HepG2 (cell line): ENCODE data around the gene RGS19. TPM values are rescaled to one million over a fixed set of nuclear protein-coding genes. Genes with fewer than 3 reads are reported as not detected.

Source experiments
- ATAC-seq: fragments of 200-7000 bp; cut with Tn5 transposase; 3 replicates; pipeline ENCODE4 v1.9.1; 2020; ENCODE audit warnings: mild to moderate bottlenecking, moderate library complexity
- BruUV-seq: library from RNA; stranded (reverse); fragments of 400-500 nt; replicated peaks from 2 replicates; lab custom pipeline; 2021; lab: Mats Ljungman, UMichigan
- CTCF ChIA-PET: fragments of 300-600 bp; formaldehyde crosslinking; extraction: SDS; loops from one replicate; lab custom pipeline; 2021; ENCODE audit warnings: low total read pairs, inconsistent platforms, low intra/inter-chr PET ratio; lab: Yijun Ruan, JAX
- POLR2A ChIA-PET: fragments of 350-600 bp; sonication (Branson Sonifier 250); formaldehyde crosslinking; loops from one replicate; lab custom pipeline; 2020; ENCODE audit warnings: antibody characterized with exemption, inconsistent platforms; lab: Yijun Ruan, JAX
- DNase-seq: peaks from one replicate; pipeline ENCODE4 v3.0.0-alpha.2; 2015; ENCODE audit warnings: low spot score
- FAIRE-seq: peaks from 3 replicates; lab custom pipeline; 2011; peaks lifted over from hg19 to GRCh38; lab: Jason Lieb, UNC
- H2AFZ ChIP-seq: one replicate; pipeline ENCODE4 v1.6.1; 2011; ENCODE audit warnings: low read length, inconsistent platforms
- H3K27ac ChIP-seq: fragments of 300-600 bp; 3 replicates; pipeline ENCODE4 v1.8.0; 2011; ENCODE audit warnings: mixed run types, mild to moderate bottlenecking, mixed read lengths, low read length, inconsistent platforms; ENCODE audit not compliant: insufficient read depth; ENCODE audit errors: extremely low read length
- H3K27me3 ChIP-seq, 2 experiments: fragments of 200-600 bp in 1 of 2; 2 replicates in 1 of 2; 3 replicates in 1 of 2; pipeline versions ENCODE4 v1.6.0 to v1.8.0; 2011; ENCODE audit warnings: low read length in 2 of 2, mild to moderate bottlenecking in 2 of 2, moderate library complexity in 2 of 2, inconsistent platforms in 1 of 2; ENCODE audit not compliant: insufficient read depth in 2 of 2, control insufficient read depth in 1 of 2
- H3K36me3 ChIP-seq, 2 experiments: fragments of 200-600 bp in 1 of 2; replicated peaks in 1 of 2; 2 replicates in 1 of 2; 3 replicates in 1 of 2; pipeline versions ENCODE4 v1.5.1 to v1.8.0; 2011; ENCODE audit warnings: low read length in 2 of 2, inconsistent platforms in 1 of 2; ENCODE audit not compliant: insufficient read depth in 2 of 2, control insufficient read depth in 1 of 2
- H3K4me1 ChIP-seq: 2 replicates; pipeline ENCODE4 v1.5.1; 2012; ENCODE audit warnings: low read length, inconsistent platforms; ENCODE audit not compliant: insufficient read depth
- H3K4me2 ChIP-seq: 2 replicates; pipeline ENCODE4 v1.6.0; 2011; ENCODE audit warnings: low read depth, low read length, inconsistent platforms
- H3K4me3 ChIP-seq, 3 experiments: fragments of 200-600 bp in 1 of 3; sonication (generic), shearing (Covaris generic) in 1 of 3; replicated peaks in 1 of 3; 2 replicates each; pipeline ENCODE4 v1.5.1; 2011 to 2016; ENCODE audit warnings: low read length in 3 of 3, inconsistent platforms in 2 of 3, low read depth in 2 of 3, mild to moderate bottlenecking in 2 of 3, control low read depth in 1 of 3, mixed read lengths in 1 of 3; ENCODE audit not compliant: insufficient read depth in 1 of 3
- H3K79me2 ChIP-seq: one replicate; pipeline ENCODE4 v1.6.1; 2011; ENCODE audit warnings: low read length, inconsistent platforms; ENCODE audit not compliant: insufficient read depth
- H3K9ac ChIP-seq: 2 replicates; pipeline ENCODE4 v1.6.0; 2011; ENCODE audit warnings: mild to moderate bottlenecking, low read depth, low read length, inconsistent platforms; ENCODE audit not compliant: insufficient read depth
- H3K9me3 ChIP-seq: 2 replicates; pipeline ENCODE4 v1.5.1; 2012; ENCODE audit warnings: mild to moderate bottlenecking, low read length
- H4K20me1 ChIP-seq: 2 replicates; pipeline ENCODE4 v1.6.0; 2011; ENCODE audit warnings: inconsistent platforms, mild to moderate bottlenecking, low read length, moderate library complexity; ENCODE audit not compliant: insufficient read depth
- HDAC6 ChIP-seq: fragments of 200-600 bp; sonication (generic); IDR thresholded peaks from 2 replicates; pipeline ENCODE4 v1.7.0; 2017; ENCODE audit warnings: mild to moderate bottlenecking, antibody characterized with exemption, low read length, low read depth
- KIAA2018 ChIP-seq: sonication (generic); formaldehyde crosslinking; IDR thresholded peaks from 2 replicates; pipeline ENCODE4 v1.5.0; 2020; ENCODE audit warnings: mild to moderate bottlenecking, missing genetic modification reagents, borderline replicate concordance
- TCF7L2 ChIP-seq: IDR thresholded peaks from 2 replicates; pipeline ENCODE4 v1.6.1; 2011; ENCODE audit warnings: mild to moderate bottlenecking, low read depth, low read length, moderate library complexity
- ZNF331 ChIP-seq: sonication (generic); formaldehyde crosslinking; IDR thresholded peaks from 2 replicates; pipeline ENCODE4 v1.4.0; 2020; ENCODE audit warnings: missing genetic modification reagents
- WGBS: methylation state at CpG from one replicate; pipeline ENCODE4 v1.1.6; 2017; ENCODE audit warnings: low lambda C conversion rate; 5-methylcytosine and 5-hydroxymethylcytosine counted together
- in situ Hi-C: cut with HindIII; loops from 2 replicates; pipeline ENCODE4 v1.10.0; 2017; ENCODE audit warnings: low pct_unique_long_range_greater_than_20kb; ENCODE audit not compliant: extremely low pct_ligation_motif_present
- intact Hi-C: fragments of 100-400 bp; cut with micrococcal nuclease; formaldehyde crosslinking; loops from one replicate; pipeline ENCODE4 v1.10.0; 2022; ENCODE audit not compliant: unreplicated experiment
- polyA plus RNA-seq, 8 experiments: library from polyadenylated mRNA; depleted of rRNA in 3 of 8; stranded (reverse) in 7 of 8; unstranded in 1 of 8; fragments of >200 nt; fragmentation: Illumina TruSeq in 4 of 8; extraction: Trizol in 4 of 8; gene quantifications; 2 replicates each; pipeline versions ENCODE4 v1.2.1 to v1.2.3, GENCODE V29; 2011 to 2016; ENCODE audit warnings: low read depth in 4 of 8, missing spikeins in 1 of 8, mixed read lengths in 1 of 8; ENCODE audit not compliant: insufficient read depth in 1 of 8
- total RNA-seq, 5 experiments: library from RNA; depleted of rRNA; stranded (reverse); fragments of >200 nt; fragmentation: Illumina TruSeq; extraction: Trizol; gene quantifications; 2 replicates each; pipeline ENCODE4 v1.2.3, GENCODE V29; 2016; ENCODE audit warnings: low read depth in 1 of 5

RGS19 gene
- total and polyA plus RNA-seq, 2 of the 13 experiments (the other 11 are each of a cell fraction or from before 2014, with no cell fraction given) = 10.7 to 11.9 TPM

GRCh38 chr20:64091770-64092169 is 12.5 kb upstream of the RGS19 start:
- intact Hi-C loops = no loop called here
- in situ Hi-C loops = no loop called here
- ChIA-PET POLR2A (interaction anchor here (1.2 kb wide), 1 partner anchor 8 kb away, joined by 3 read pairs; no protein-coding TSS in a partner anchor), CTCF (no interaction called here)
- no peak for DNase-seq
- Histone ChIP-seq H4K20me1 (no peaks in the 10 kb centered on the region), H3K4me1 (peaks cover 11% of the 10 kb centered on the region), H3K79me2 (no peaks in the 10 kb centered on the region), H3K9ac (no peak overlapping the region), H3K9me3 (no peaks in the 10 kb centered on the region), H2AFZ (no peak overlapping the region), H3K4me2 (no peak overlapping the region)
- 6% methylated on average over 16 of the region's 16 CpGs for WGBS
- peak; percentile 10 for ATAC-seq
- TF ChIP-seq KIAA2018 (CRISPR knock-in tag) = no peak
- no peak for TF ChIP-seq TCF7L2
- no peak for TF ChIP-seq HDAC6
- no peak for TF ChIP-seq ZNF331 (CRISPR knock-in tag)
- TF ChIP-seq, all 625 proteins: peak for 0
- H3K27ac ChIP-seq = no peak overlapping the region
- BruUV-seq = no TSS peak
- no peak for FAIRE-seq
- H3K4me3 ChIP-seq = no peak overlapping the region
- H3K27me3 ChIP-seq = peaks cover 22 to 43% of the 10 kb centered on the region in 2 experiments; a peak in 4 of 5 replicates
- no peaks in the 10 kb centered on the region for H3K36me3 ChIP-seq
